ENCODE results near the gene HIGD1A. TPM values are rescaled to one million over a fixed set of nuclear protein-coding genes. Genes with fewer than 3 reads are reported as not detected.

The HIGD1A gene
- total RNA-seq, 1 experiment from 2014 or later = 112 TPM

DNA sequence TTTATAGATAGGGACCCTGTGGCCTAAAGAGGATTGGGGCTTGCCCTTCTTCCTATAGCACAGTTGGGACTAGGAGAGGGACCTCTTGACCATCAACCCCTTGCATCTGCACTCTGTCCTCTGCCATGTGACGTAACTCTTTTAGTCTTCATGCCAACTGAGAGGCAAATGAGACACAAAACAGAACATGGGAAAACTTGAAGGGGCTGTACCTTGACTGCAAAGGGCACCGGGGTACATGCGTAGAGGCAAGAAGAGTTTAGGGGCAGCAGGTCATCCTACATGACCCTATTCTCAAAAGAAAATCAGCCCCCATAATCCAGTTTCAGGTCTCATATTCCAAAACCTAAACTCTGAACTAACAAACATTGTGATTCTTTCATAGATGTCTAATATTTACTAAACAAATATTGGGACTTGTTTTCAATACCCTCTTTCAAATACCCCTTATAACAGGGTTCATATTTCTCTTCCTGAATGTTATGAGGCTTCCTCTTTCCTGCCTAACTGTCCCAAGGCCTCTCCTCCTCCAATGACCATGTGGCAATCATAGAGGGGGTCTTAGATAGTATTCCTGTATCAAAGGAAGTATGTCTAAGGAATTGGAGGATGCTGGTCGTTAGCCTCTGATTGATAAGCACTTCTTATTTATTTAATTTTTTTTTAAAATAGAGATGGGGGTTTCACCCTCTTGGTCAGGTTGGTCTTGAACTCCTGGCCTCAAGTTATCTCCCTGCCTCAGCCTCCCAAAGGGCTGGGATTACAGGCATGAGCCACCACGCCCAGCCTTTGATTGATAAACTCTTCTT lies 25.5 kb upstream of the HIGD1A start:
- ChIA-PET POLR2A (interaction anchor here (0.6 to 1.2 kb wide), 2 partner anchors 9 to 26 kb away, joined by 4 to 8 read pairs; partner anchors contain the start of gene HIGD1A), CTCF (interaction anchor here (0.6 to 1.9 kb wide), 12 partner anchors 9 to 639 kb away, joined by 3 to 19 read pairs (median 4); partner anchors contain the start of genes HIGD1A and SS18L2)
- no peaks in the 10 kb centered on the region for H3K36me3 ChIP-seq (ENCODE audit: control insufficient read depth, insufficient read depth, low read length)
- Mint-ChIP-seq H3K27me3 (ENCODE audit: insufficient read depth, unreplicated experiment) (no peaks in the 10 kb centered on the region), H3K4me1 (ENCODE audit: low read depth, unreplicated experiment) (peaks cover 33% of the 10 kb centered on the region), H3K27ac (ENCODE audit: unreplicated experiment) (peak overlapping the region; percentile 8), H3K36me3 (ENCODE audit: insufficient read depth, unreplicated experiment) (peaks cover 6% of the 10 kb centered on the region), H3K4me3 (ENCODE audit: unreplicated experiment) (no peak overlapping the region), H3K9me3 (ENCODE audit: unreplicated experiment) (no peaks in the 10 kb centered on the region)
- peaks cover 36% of the 10 kb centered on the region for H3K4me1 ChIP-seq
- H3K4me3 ChIP-seq (ENCODE audit: low read depth, low read length) = no peak overlapping the region
- no peaks in the 10 kb centered on the region for H3K27me3 ChIP-seq (replicated peaks; ENCODE audit: control insufficient read depth, insufficient read depth, low read length)
- BruUV-seq (replicated peaks) = TSS peak; percentile 81
- intact Hi-C loops (cut with micrococcal nuclease; ENCODE audit: unreplicated experiment) = loop anchor here (1.0 to 10.0 kb wide), 3 partner anchors 19 to 255 kb away; no protein-coding TSS in a partner anchor
- DNase-seq = no peak
- TF ChIP-seq, protein P1, sequence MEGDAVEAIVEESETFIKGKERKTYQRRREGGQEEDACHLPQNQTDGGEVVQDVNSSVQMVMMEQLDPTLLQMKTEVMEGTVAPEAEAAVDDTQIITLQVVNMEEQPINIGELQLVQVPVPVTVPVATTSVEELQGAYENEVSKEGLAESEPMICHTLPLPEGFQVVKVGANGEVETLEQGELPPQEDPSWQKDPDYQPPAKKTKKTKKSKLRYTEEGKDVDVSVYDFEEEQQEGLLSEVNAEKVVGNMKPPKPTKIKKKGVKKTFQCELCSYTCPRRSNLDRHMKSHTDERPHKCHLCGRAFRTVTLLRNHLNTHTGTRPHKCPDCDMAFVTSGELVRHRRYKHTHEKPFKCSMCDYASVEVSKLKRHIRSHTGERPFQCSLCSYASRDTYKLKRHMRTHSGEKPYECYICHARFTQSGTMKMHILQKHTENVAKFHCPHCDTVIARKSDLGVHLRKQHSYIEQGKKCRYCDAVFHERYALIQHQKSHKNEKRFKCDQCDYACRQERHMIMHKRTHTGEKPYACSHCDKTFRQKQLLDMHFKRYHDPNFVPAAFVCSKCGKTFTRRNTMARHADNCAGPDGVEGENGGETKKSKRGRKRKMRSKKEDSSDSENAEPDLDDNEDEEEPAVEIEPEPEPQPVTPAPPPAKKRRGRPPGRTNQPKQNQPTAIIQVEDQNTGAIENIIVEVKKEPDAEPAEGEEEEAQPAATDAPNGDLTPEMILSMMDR (IDR thresholded peaks at IDR 0.05; ENCODE audit: insufficient read depth in 1 of 2, low read depth in 1 of 2, low read length in 1 of 2, severe bottlenecking in 1 of 2, unreplicated experiment in 1 of 2) = no peak
- no peaks in the 10 kb centered on the region for H3K9me3 ChIP-seq

DNA sequence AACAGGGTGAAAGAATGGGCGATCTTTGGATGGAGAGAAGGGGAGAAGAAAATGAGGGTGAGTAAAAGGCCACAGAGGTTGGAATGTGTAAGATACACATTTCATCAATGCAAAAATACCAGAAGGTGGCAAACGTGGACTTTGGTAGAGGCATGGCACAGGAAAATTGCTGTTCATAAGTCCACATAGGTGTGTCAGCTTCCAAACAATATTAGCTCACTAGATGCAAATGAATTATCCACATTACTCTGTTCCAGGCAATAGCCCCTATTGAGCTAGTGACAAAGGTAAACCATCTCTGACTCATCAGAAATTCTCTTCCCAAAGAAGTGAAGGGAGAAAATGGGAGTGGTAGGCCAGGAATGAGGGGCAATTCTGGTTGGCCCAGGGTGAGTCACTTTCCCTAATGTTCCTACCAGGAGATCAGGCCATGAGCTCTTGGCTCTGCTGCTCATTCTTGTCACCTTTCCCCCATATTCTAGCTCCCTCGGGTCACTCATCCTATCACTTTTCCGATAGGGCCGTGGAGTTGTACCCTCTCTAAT lies 24.9 kb upstream of the HIGD1A start:
- Histone ChIP-seq H3K4me3 (ENCODE audit: low read depth, low read length) (no peak overlapping the region), H3K36me3 (ENCODE audit: control insufficient read depth, insufficient read depth, low read length) (no peaks in the 10 kb centered on the region), H3K4me1 (peaks cover 36% of the 10 kb centered on the region), H3K27me3 (replicated peaks; ENCODE audit: control insufficient read depth, insufficient read depth, low read length) (no peaks in the 10 kb centered on the region), H3K9me3 (no peaks in the 10 kb centered on the region)
- Mint-ChIP-seq H3K36me3 (ENCODE audit: insufficient read depth, unreplicated experiment) (peaks cover 6% of the 10 kb centered on the region), H3K4me3 (ENCODE audit: unreplicated experiment) (no peak overlapping the region), H3K9me3 (ENCODE audit: unreplicated experiment) (no peaks in the 10 kb centered on the region), H3K27me3 (ENCODE audit: insufficient read depth, unreplicated experiment) (no peaks in the 10 kb centered on the region), H3K4me1 (ENCODE audit: low read depth, unreplicated experiment) (peaks cover 33% of the 10 kb centered on the region), H3K27ac (ENCODE audit: unreplicated experiment) (peak overlapping the region; percentile 32)
- no TSS peak for BruUV-seq (replicated peaks)
- peak; percentile 39 to 69 for DNase-seq
- intact Hi-C loops (cut with micrococcal nuclease; ENCODE audit: unreplicated experiment) = loop anchor here (1.0 kb wide), 1 partner anchor 18 kb away; no protein-coding TSS in a partner anchor
- TF ChIP-seq, protein P1 (IDR thresholded peaks at IDR 0.05; ENCODE audit: insufficient read depth in 1 of 2, low read depth in 1 of 2, low read length in 1 of 2, severe bottlenecking in 1 of 2, unreplicated experiment in 1 of 2) = no peak
- CTCF ChIA-PET = interaction anchor here (0.6 to 1.0 kb wide), 5 partner anchors 10 to 118 kb away, joined by 3 to 4 read pairs (median 4); no protein-coding TSS in a partner anchor
- POLR2A ChIA-PET = interaction anchor here (0.6 to 1.2 kb wide), 2 partner anchors 9 to 25 kb away, joined by 4 to 8 read pairs; partner anchors contain the start of gene HIGD1A

DNA sequence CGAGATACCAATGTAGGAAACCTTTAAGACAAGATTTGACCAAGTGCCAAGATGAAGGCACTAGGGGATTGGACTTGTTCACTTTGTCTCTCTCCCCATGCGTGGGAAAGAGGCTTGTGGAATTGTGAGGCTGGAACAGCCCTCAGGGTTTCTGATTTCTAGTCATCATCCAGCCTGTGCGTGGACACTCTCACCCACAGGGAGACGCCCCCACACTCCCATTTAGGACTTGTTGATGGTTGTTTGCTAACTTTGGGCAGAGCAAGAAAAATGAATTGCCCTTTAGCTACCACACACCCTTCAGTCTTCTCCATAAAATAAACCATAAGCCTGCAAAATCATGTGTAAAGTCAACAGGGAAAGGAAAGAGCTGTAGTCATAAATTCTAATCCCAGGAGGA lies 23.4 kb upstream of the HIGD1A start:
- H3K4me3 ChIP-seq (ENCODE audit: low read depth, low read length) = no peak overlapping the region
- H3K36me3 ChIP-seq (ENCODE audit: control insufficient read depth, insufficient read depth, low read length) = no peaks in the 10 kb centered on the region
- no peaks in the 10 kb centered on the region for H3K9me3 ChIP-seq
- H3K9me3 Mint-ChIP-seq (ENCODE audit: unreplicated experiment) = no peaks in the 10 kb centered on the region
- peaks cover 43% of the 10 kb centered on the region for H3K4me1 Mint-ChIP-seq (ENCODE audit: low read depth, unreplicated experiment)
- POLR2A ChIA-PET = no interaction called here
- CTCF ChIA-PET = no interaction called here
- H3K4me3 Mint-ChIP-seq (ENCODE audit: unreplicated experiment) = no peak overlapping the region
- H3K4me1 ChIP-seq = peaks cover 42% of the 10 kb centered on the region
- no peaks in the 10 kb centered on the region for H3K27me3 ChIP-seq (replicated peaks; ENCODE audit: control insufficient read depth, insufficient read depth, low read length)
- no TSS peak for BruUV-seq (replicated peaks)
- DNase-seq = no peak
- peaks cover 6% of the 10 kb centered on the region for H3K36me3 Mint-ChIP-seq (ENCODE audit: insufficient read depth, unreplicated experiment)
- intact Hi-C loops (cut with micrococcal nuclease; ENCODE audit: unreplicated experiment) = no loop called here
- no peaks in the 10 kb centered on the region for H3K27me3 Mint-ChIP-seq (ENCODE audit: insufficient read depth, unreplicated experiment)
- TF ChIP-seq, protein P1 (IDR thresholded peaks at IDR 0.05; ENCODE audit: insufficient read depth in 1 of 2, low read depth in 1 of 2, low read length in 1 of 2, severe bottlenecking in 1 of 2, unreplicated experiment in 1 of 2) = no peak
- no peak overlapping the region for H3K27ac Mint-ChIP-seq (ENCODE audit: unreplicated experiment)

Data from Caco-2 (cell line).